ENCODE measurements around the gene RPS27A.

DNA sequence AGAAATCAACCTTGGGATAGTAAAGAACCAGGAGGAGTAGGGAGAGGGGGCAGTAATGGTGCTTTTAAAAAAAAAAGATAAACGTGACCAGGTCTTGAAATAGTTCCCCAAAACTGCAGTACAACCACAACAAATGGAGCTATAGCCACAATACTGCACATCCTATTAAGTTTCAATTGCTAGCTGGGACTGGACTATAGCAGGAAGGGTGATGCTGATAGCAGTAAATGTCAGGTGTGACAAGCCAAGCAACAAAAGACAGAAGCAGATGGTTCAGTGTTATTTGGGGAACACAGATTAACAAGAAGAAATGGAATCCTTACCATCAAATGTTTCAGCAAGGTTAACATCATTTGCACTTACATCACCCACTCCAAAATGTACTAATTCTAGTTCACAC is 10.1 kb downstream of the RPS27A start:
- TF ChIP-seq POLR2AphosphoS5 (IDR thresholded peaks at IDR 0.05; ENCODE audit: low read depth) (no peak), EZH2phosphoT487 (IDR thresholded peaks at IDR 0.05; ENCODE audit: unreplicated experiment) (no peak), EZH2 (IDR thresholded peaks at IDR 0.05; ENCODE audit: low read depth, unreplicated experiment) (no peak), NANOG (IDR thresholded peaks at IDR 0.05; ENCODE audit: borderline replicate concordance) (no peak)
- TF ChIP-seq, protein P1, sequence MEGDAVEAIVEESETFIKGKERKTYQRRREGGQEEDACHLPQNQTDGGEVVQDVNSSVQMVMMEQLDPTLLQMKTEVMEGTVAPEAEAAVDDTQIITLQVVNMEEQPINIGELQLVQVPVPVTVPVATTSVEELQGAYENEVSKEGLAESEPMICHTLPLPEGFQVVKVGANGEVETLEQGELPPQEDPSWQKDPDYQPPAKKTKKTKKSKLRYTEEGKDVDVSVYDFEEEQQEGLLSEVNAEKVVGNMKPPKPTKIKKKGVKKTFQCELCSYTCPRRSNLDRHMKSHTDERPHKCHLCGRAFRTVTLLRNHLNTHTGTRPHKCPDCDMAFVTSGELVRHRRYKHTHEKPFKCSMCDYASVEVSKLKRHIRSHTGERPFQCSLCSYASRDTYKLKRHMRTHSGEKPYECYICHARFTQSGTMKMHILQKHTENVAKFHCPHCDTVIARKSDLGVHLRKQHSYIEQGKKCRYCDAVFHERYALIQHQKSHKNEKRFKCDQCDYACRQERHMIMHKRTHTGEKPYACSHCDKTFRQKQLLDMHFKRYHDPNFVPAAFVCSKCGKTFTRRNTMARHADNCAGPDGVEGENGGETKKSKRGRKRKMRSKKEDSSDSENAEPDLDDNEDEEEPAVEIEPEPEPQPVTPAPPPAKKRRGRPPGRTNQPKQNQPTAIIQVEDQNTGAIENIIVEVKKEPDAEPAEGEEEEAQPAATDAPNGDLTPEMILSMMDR (conservative IDR thresholded peaks at IDR 0.05; ENCODE audit: low read depth in 2 of 2), result no peak
